Esophagus muscularis mucosa (tissue), 4 donors: ENCODE data around the gene ATP9A.

ENCODE experiments used
- EP300 ChIP-seq: sonication (generic); formaldehyde crosslinking; IDR thresholded peaks from one replicate; pipeline ENCODE4 v1.6.1; 2017; ENCODE audit warnings: antibody characterized with exemption
- POLR2A ChIP-seq: fragments of 450-650 bp; IDR thresholded peaks from one replicate; pipeline ENCODE4 v1.6.1; 2017; ENCODE audit warnings: antibody characterized with exemption, moderate library complexity, mild to moderate bottlenecking, low read depth
- POLR2AphosphoS5 ChIP-seq, 2 donors: sonication (generic); formaldehyde crosslinking; IDR thresholded peaks; one replicate each; pipeline ENCODE4 v1.6.1; 2017; ENCODE audit warnings: antibody characterized with exemption in 2 of 2
- TF ChIP-seq, protein P1 (sequence below), 3 experiments: fragments of 200-600 bp in 2 of 3; fragments of 450-650 bp in 1 of 3; sonication (generic) in 2 of 3; IDR thresholded peaks; one replicate each; pipeline ENCODE4 v1.5.1; 2017 to 2019; ENCODE audit warnings: antibody characterized with exemption in 3 of 3, mild to moderate bottlenecking in 2 of 3, moderate library complexity in 1 of 3

- TF ChIP-seq, protein P1, sequence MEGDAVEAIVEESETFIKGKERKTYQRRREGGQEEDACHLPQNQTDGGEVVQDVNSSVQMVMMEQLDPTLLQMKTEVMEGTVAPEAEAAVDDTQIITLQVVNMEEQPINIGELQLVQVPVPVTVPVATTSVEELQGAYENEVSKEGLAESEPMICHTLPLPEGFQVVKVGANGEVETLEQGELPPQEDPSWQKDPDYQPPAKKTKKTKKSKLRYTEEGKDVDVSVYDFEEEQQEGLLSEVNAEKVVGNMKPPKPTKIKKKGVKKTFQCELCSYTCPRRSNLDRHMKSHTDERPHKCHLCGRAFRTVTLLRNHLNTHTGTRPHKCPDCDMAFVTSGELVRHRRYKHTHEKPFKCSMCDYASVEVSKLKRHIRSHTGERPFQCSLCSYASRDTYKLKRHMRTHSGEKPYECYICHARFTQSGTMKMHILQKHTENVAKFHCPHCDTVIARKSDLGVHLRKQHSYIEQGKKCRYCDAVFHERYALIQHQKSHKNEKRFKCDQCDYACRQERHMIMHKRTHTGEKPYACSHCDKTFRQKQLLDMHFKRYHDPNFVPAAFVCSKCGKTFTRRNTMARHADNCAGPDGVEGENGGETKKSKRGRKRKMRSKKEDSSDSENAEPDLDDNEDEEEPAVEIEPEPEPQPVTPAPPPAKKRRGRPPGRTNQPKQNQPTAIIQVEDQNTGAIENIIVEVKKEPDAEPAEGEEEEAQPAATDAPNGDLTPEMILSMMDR (IDR thresholded peaks at IDR 0.05) = no peak
- TF ChIP-seq POLR2A = no peak
- no peak for TF ChIP-seq EP300
- no peak for TF ChIP-seq POLR2AphosphoS5 (IDR thresholded peaks at IDR 0.05)
Observed at GRCh38 chr20:51739722-51740249, 28.4 kb downstream of the ATP9A start.
